ENCODE measurements around the gene METTL14. TPM values are rescaled to one million over a fixed set of nuclear protein-coding genes. Genes with fewer than 3 reads are reported as not detected.

The METTL14 gene
- total RNA-seq, 1 experiment from 2014 or later: 22.4 TPM

DNA sequence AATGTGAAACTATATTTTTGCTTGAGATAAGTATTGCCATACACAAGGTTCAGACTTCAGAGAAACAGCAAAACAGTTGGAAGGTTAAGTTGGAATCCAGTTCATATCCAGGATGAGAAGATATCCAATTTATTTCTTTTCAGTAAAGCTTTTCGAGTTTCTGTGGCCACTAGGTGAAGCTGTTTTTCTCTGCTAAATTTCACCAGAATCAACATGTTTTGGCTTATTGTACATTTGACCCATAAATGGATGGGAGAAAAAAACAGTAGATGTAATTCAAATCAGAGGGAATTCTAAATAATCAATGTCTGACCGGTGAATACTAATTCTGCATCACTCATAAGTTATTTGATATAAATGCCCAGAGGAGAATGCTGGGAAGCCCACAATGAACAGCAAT lies 9.1 kb upstream of the METTL14 start:
- no peak overlapping the region for H3K4me3 ChIP-seq (ENCODE audit: low read depth in 2 of 2, low read length in 2 of 2)
- no peak overlapping the region for H3K27ac ChIP-seq (ENCODE audit: low read length)
- H3K27me3 ChIP-seq (ENCODE audit: control insufficient read depth, insufficient read depth, low read length): no peaks in the 10 kb centered on the region
- ChIA-PET CTCF (no interaction called here), POLR2A (no interaction called here)
- TF ChIP-seq, protein P1, sequence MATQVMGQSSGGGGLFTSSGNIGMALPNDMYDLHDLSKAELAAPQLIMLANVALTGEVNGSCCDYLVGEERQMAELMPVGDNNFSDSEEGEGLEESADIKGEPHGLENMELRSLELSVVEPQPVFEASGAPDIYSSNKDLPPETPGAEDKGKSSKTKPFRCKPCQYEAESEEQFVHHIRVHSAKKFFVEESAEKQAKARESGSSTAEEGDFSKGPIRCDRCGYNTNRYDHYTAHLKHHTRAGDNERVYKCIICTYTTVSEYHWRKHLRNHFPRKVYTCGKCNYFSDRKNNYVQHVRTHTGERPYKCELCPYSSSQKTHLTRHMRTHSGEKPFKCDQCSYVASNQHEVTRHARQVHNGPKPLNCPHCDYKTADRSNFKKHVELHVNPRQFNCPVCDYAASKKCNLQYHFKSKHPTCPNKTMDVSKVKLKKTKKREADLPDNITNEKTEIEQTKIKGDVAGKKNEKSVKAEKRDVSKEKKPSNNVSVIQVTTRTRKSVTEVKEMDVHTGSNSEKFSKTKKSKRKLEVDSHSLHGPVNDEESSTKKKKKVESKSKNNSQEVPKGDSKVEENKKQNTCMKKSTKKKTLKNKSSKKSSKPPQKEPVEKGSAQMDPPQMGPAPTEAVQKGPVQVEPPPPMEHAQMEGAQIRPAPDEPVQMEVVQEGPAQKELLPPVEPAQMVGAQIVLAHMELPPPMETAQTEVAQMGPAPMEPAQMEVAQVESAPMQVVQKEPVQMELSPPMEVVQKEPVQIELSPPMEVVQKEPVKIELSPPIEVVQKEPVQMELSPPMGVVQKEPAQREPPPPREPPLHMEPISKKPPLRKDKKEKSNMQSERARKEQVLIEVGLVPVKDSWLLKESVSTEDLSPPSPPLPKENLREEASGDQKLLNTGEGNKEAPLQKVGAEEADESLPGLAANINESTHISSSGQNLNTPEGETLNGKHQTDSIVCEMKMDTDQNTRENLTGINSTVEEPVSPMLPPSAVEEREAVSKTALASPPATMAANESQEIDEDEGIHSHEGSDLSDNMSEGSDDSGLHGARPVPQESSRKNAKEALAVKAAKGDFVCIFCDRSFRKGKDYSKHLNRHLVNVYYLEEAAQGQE (IDR thresholded peaks at IDR 0.05; ENCODE audit: insufficient read depth in 1 of 2, low read depth in 2 of 2, low read length in 1 of 2): no peak
- TF ChIP-seq POLR2AphosphoS5 (IDR thresholded peaks at IDR 0.05; ENCODE audit: low read depth, low read length): no peak
- TF ChIP-seq, protein P2, sequence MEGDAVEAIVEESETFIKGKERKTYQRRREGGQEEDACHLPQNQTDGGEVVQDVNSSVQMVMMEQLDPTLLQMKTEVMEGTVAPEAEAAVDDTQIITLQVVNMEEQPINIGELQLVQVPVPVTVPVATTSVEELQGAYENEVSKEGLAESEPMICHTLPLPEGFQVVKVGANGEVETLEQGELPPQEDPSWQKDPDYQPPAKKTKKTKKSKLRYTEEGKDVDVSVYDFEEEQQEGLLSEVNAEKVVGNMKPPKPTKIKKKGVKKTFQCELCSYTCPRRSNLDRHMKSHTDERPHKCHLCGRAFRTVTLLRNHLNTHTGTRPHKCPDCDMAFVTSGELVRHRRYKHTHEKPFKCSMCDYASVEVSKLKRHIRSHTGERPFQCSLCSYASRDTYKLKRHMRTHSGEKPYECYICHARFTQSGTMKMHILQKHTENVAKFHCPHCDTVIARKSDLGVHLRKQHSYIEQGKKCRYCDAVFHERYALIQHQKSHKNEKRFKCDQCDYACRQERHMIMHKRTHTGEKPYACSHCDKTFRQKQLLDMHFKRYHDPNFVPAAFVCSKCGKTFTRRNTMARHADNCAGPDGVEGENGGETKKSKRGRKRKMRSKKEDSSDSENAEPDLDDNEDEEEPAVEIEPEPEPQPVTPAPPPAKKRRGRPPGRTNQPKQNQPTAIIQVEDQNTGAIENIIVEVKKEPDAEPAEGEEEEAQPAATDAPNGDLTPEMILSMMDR (IDR thresholded peaks at IDR 0.05): no peak; the same call in 1 of the 2 replicates
- TF ChIP-seq TCF7L2 (IDR thresholded peaks at IDR 0.05; ENCODE audit: low read depth, low read length): no peak
- no peaks in the 10 kb centered on the region for H3K9me3 ChIP-seq (ENCODE audit: control insufficient read depth, insufficient read depth, low read depth, low read length)
- no peaks in the 10 kb centered on the region for H3K36me3 ChIP-seq (ENCODE audit: control insufficient read depth, insufficient read depth, low read length)
- intact Hi-C loops (cut with micrococcal nuclease; ENCODE audit: unreplicated experiment): no loop called here
- no peaks in the 10 kb centered on the region for H3K4me1 ChIP-seq (ENCODE audit: control insufficient read depth, insufficient read depth, low read length)
- DNase-seq (ENCODE audit: low read depth, low spot score) (no peak), ATAC-seq (no peak)
- no TSS peak for BruUV-seq (replicated peaks)
- in situ Hi-C loops (cut with HindIII; ENCODE audit: low pct_unique_long_range_greater_than_20kb, low sequenced_read_pairs): no loop called here

DNA sequence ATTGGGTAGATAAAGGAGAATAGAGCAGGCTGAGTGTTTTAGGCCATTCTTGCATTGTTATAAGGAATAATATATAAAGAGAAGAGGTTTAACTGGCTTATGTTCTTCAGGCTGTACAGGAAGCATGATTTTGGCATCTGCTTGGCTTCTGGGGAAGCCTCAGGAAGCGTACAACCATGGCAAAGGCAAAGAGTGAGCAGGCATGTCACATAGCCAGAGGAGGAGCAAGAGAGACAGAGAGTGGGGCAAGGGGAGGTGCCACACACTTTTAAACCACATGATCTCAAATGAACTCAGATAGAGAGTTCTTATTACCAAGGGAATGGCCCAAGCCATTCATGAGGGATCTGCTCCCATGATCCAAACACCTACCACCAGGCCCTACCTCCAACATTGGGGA lies 4.4 kb upstream of the METTL14 start:
- ChIA-PET POLR2A (no interaction called here), CTCF (no interaction called here)
- Histone ChIP-seq H3K9me3 (ENCODE audit: control insufficient read depth, insufficient read depth, low read depth, low read length) (no peaks in the 10 kb centered on the region), H3K4me1 (ENCODE audit: control insufficient read depth, insufficient read depth, low read length) (peaks cover 2% of the 10 kb centered on the region; the same call in 1 of the 2 replicates), H3K4me3 (ENCODE audit: low read depth in 2 of 2, low read length in 2 of 2) (no peak overlapping the region), H3K27ac (ENCODE audit: low read length) (no peak overlapping the region), H3K36me3 (ENCODE audit: control insufficient read depth, insufficient read depth, low read length) (peaks cover 3% of the 10 kb centered on the region; the same call in 1 of the 2 replicates), H3K27me3 (ENCODE audit: control insufficient read depth, insufficient read depth, low read length) (no peaks in the 10 kb centered on the region)
- in situ Hi-C loops (cut with HindIII; ENCODE audit: low pct_unique_long_range_greater_than_20kb, low sequenced_read_pairs): no loop called here
- TF ChIP-seq, protein P1 (IDR thresholded peaks at IDR 0.05; ENCODE audit: insufficient read depth in 1 of 2, low read depth in 2 of 2, low read length in 1 of 2): no peak
- TF ChIP-seq POLR2AphosphoS5 (IDR thresholded peaks at IDR 0.05; ENCODE audit: low read depth, low read length): no peak
- ATAC-seq: no peak
- DNase-seq (ENCODE audit: low read depth, low spot score): no peak
- intact Hi-C loops (cut with micrococcal nuclease; ENCODE audit: unreplicated experiment): no loop called here
- no TSS peak for BruUV-seq (replicated peaks)

Data from Panc1 (cell line).